ENCODE data around the gene TWNK.

TWNK gene

GRCh38 chr10:100981178-100981772, 6.1 kb upstream of the TWNK start:
- no peaks in the 10 kb centered on the region for H3K27me3 Mint-ChIP-seq (ENCODE audit: low read depth)
- peaks cover 5% of the 10 kb centered on the region for H3K36me3 Mint-ChIP-seq (ENCODE audit: low read depth)
- no peaks in the 10 kb centered on the region for H3K9me3 Mint-ChIP-seq
- H3K4me3 Mint-ChIP-seq, result no peak overlapping the region
- peaks cover 6% of the 10 kb centered on the region for H3K4me1 Mint-ChIP-seq (ENCODE audit: low read depth)
- no peak overlapping the region for H3K27ac Mint-ChIP-seq

- no peak overlapping the region for H3K27ac Mint-ChIP-seq
- no peak overlapping the region for H3K4me3 Mint-ChIP-seq
- peaks cover 14% of the 10 kb centered on the region for H3K4me1 Mint-ChIP-seq (ENCODE audit: low read depth)
- H3K27me3 Mint-ChIP-seq (ENCODE audit: low read depth), result no peaks in the 10 kb centered on the region
- no peaks in the 10 kb centered on the region for H3K9me3 Mint-ChIP-seq
- H3K36me3 Mint-ChIP-seq (ENCODE audit: low read depth), result peaks cover 13% of the 10 kb centered on the region
Measured at GRCh38 chr10:100982916-100983830, 4.2 kb upstream of the TWNK start.

- Mint-ChIP-seq H3K36me3 (ENCODE audit: low read depth) (peaks cover 13% of the 10 kb centered on the region), H3K9me3 (no peaks in the 10 kb centered on the region), H3K27me3 (ENCODE audit: low read depth) (no peaks in the 10 kb centered on the region), H3K27ac (no peak overlapping the region), H3K4me1 (ENCODE audit: low read depth) (peaks cover 14% of the 10 kb centered on the region), H3K4me3 (no peak overlapping the region)
Measured at GRCh38 chr10:100983868-100984671, 3.3 kb upstream of the TWNK start.

GRCh38 chr10:100984672-100985177, 2.6 kb upstream of the TWNK start:
- peaks cover 18% of the 10 kb centered on the region for H3K4me1 Mint-ChIP-seq (ENCODE audit: low read depth)
- H3K27ac Mint-ChIP-seq, result no peak overlapping the region
- H3K27me3 Mint-ChIP-seq (ENCODE audit: low read depth), result no peaks in the 10 kb centered on the region
- H3K4me3 Mint-ChIP-seq, result no peak overlapping the region
- no peaks in the 10 kb centered on the region for H3K9me3 Mint-ChIP-seq
- peaks cover 13% of the 10 kb centered on the region for H3K36me3 Mint-ChIP-seq (ENCODE audit: low read depth)

GRCh38 chr10:100985336-100985735, 2.0 kb upstream of the TWNK start:
- Mint-ChIP-seq H3K36me3 (ENCODE audit: low read depth) (peaks cover 14% of the 10 kb centered on the region), H3K4me3 (no peak overlapping the region), H3K4me1 (ENCODE audit: low read depth) (peaks cover 18% of the 10 kb centered on the region), H3K27me3 (ENCODE audit: low read depth) (no peaks in the 10 kb centered on the region), H3K9me3 (no peaks in the 10 kb centered on the region), H3K27ac (no peak overlapping the region)

GRCh38 chr10:100986623-100986951, 756 bp upstream of the TWNK start:
- peaks cover 21% of the 10 kb centered on the region for H3K36me3 Mint-ChIP-seq (ENCODE audit: low read depth)
- no peaks in the 10 kb centered on the region for H3K9me3 Mint-ChIP-seq
- H3K4me3 Mint-ChIP-seq, result peak overlapping the region; percentile 98
- no peaks in the 10 kb centered on the region for H3K27me3 Mint-ChIP-seq (ENCODE audit: low read depth)
- peaks cover 18% of the 10 kb centered on the region for H3K4me1 Mint-ChIP-seq (ENCODE audit: low read depth)
- H3K27ac Mint-ChIP-seq, result peak overlapping the region; percentile 15

- peak overlapping the region; percentile 86 for H3K27ac Mint-ChIP-seq
- H3K36me3 Mint-ChIP-seq (ENCODE audit: low read depth), result peaks cover 21% of the 10 kb centered on the region
- peaks cover 18% of the 10 kb centered on the region for H3K4me1 Mint-ChIP-seq (ENCODE audit: low read depth)
Measured at GRCh38 chr10:100987685-100988049, 324 bp downstream of the TWNK start.

GRCh38 chr10:100988166-100988565, 823 bp downstream of the TWNK start:
- H3K9me3 Mint-ChIP-seq, result no peaks in the 10 kb centered on the region
- H3K27me3 Mint-ChIP-seq (ENCODE audit: low read depth), result no peaks in the 10 kb centered on the region
- no peak overlapping the region for H3K27ac Mint-ChIP-seq
- peaks cover 18% of the 10 kb centered on the region for H3K4me1 Mint-ChIP-seq (ENCODE audit: low read depth)
- peak overlapping the region; percentile 98 for H3K4me3 Mint-ChIP-seq
- peaks cover 25% of the 10 kb centered on the region for H3K36me3 Mint-ChIP-seq (ENCODE audit: low read depth)

More at GRCh38 chr10:100987685-100988049, 324 bp downstream of the TWNK start:
- H3K27me3 Mint-ChIP-seq (ENCODE audit: low read depth), result no peaks in the 10 kb centered on the region
- H3K4me3 Mint-ChIP-seq, result peak overlapping the region; percentile 98
- no peaks in the 10 kb centered on the region for H3K9me3 Mint-ChIP-seq

GRCh38 chr10:100989088-100989487, 1.7 kb downstream of the TWNK start:
- Mint-ChIP-seq H3K4me1 (ENCODE audit: low read depth) (peaks cover 18% of the 10 kb centered on the region), H3K36me3 (ENCODE audit: low read depth) (peaks cover 28% of the 10 kb centered on the region), H3K27ac (no peak overlapping the region), H3K27me3 (ENCODE audit: low read depth) (no peaks in the 10 kb centered on the region), H3K4me3 (peak overlapping the region; percentile 25), H3K9me3 (no peaks in the 10 kb centered on the region)

- Mint-ChIP-seq H3K9me3 (no peaks in the 10 kb centered on the region), H3K27ac (no peak overlapping the region)
Measured at GRCh38 chr10:100993986-100994708, 6.8 kb downstream of the TWNK start.

GRCh38 chr10:100995181-100995580, 7.8 kb downstream of the TWNK start:
- no peaks in the 10 kb centered on the region for H3K27me3 Mint-ChIP-seq (ENCODE audit: low read depth)
- H3K4me1 Mint-ChIP-seq (ENCODE audit: low read depth), result peaks cover 15% of the 10 kb centered on the region
- no peaks in the 10 kb centered on the region for H3K9me3 Mint-ChIP-seq
- no peak overlapping the region for H3K4me3 Mint-ChIP-seq
- H3K27ac Mint-ChIP-seq, result no peak overlapping the region
- peaks cover 22% of the 10 kb centered on the region for H3K36me3 Mint-ChIP-seq (ENCODE audit: low read depth)

More at GRCh38 chr10:100993986-100994708, 6.8 kb downstream of the TWNK start:
- H3K4me1 Mint-ChIP-seq (ENCODE audit: low read depth), result peaks cover 18% of the 10 kb centered on the region
- H3K36me3 Mint-ChIP-seq (ENCODE audit: low read depth), result peaks cover 22% of the 10 kb centered on the region
- no peaks in the 10 kb centered on the region for H3K27me3 Mint-ChIP-seq (ENCODE audit: low read depth)
- H3K4me3 Mint-ChIP-seq, result no peak overlapping the region

- Mint-ChIP-seq H3K4me1 (ENCODE audit: low read depth) (peaks cover 18% of the 10 kb centered on the region), H3K36me3 (ENCODE audit: low read depth) (peaks cover 15% of the 10 kb centered on the region), H3K4me3 (peak overlapping the region; percentile 88), H3K27ac (peak overlapping the region; percentile 85), H3K27me3 (ENCODE audit: low read depth) (no peaks in the 10 kb centered on the region), H3K9me3 (no peaks in the 10 kb centered on the region)
Measured at GRCh38 chr10:100996678-100997359, 9.5 kb downstream of the TWNK start.

GRCh38 chr10:100997360-100998182, 10.2 kb downstream of the TWNK start:
- Mint-ChIP-seq H3K36me3 (ENCODE audit: low read depth) (peaks cover 15% of the 10 kb centered on the region), H3K9me3 (no peaks in the 10 kb centered on the region), H3K4me1 (ENCODE audit: low read depth) (peaks cover 18% of the 10 kb centered on the region), H3K27ac (peak overlapping the region; percentile 85), H3K27me3 (ENCODE audit: low read depth) (no peaks in the 10 kb centered on the region), H3K4me3 (peak overlapping the region; percentile 88)

All from T-helper 1 cell treated with Interleukin-12 subunit alpha and Interleukin-12 subunit beta and Interleukin-4 antibody, amounts not matched to agents 30 μg/mL and 1 μg/mL, for 36 hours (primary cell).